Measurements from ENCODE around the gene CTBP1.

Gene CTBP1

GRCh38 chr4:1227816-1228215 is 21.1 kb downstream of the CTBP1 start:
- no peak overlapping the region for H3K4me3 ChIP-seq (ENCODE audit: low read length)
- no peak for DNase-seq (ENCODE audit: low read depth)
- TF ChIP-seq CTCF (IDR thresholded peaks at IDR 0.05; ENCODE audit: insufficient read depth, low read depth, low read length, missing control alignments) = no peak

DNA sequence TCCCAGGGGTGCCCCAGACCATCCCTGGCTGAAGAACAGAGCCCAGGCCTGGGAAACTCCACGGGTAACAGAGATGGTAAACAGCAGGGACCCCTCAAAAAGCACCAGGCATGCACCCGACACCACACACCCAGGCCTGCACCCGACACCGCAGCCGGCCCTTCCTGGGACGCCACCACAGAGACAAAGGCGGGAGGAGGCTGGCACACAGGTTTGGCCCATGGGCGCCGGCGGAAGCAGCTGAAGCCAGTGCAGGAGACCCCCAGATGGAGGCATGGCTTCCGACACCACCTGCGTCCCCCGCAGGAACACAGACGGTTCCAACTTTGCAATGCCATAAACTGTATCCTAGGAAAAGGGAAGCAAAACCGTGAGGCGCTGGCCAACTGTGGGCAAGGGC is 22.3 kb downstream of the CTBP1 start:
- TF ChIP-seq CTCF (IDR thresholded peaks at IDR 0.05; ENCODE audit: insufficient read depth, low read depth, low read length, missing control alignments) = no peak
- no peak for DNase-seq (ENCODE audit: low read depth)
- H3K4me3 ChIP-seq (ENCODE audit: low read length) = no peak overlapping the region

- no peak overlapping the region for H3K4me3 ChIP-seq (ENCODE audit: low read length)
- TF ChIP-seq CTCF (IDR thresholded peaks at IDR 0.05; ENCODE audit: insufficient read depth, low read depth, low read length, missing control alignments) = no peak
- DNase-seq (ENCODE audit: low read depth) = no peak
Observed at GRCh38 chr4:1226144-1226481, 22.8 kb downstream of the CTBP1 start.

DNA sequence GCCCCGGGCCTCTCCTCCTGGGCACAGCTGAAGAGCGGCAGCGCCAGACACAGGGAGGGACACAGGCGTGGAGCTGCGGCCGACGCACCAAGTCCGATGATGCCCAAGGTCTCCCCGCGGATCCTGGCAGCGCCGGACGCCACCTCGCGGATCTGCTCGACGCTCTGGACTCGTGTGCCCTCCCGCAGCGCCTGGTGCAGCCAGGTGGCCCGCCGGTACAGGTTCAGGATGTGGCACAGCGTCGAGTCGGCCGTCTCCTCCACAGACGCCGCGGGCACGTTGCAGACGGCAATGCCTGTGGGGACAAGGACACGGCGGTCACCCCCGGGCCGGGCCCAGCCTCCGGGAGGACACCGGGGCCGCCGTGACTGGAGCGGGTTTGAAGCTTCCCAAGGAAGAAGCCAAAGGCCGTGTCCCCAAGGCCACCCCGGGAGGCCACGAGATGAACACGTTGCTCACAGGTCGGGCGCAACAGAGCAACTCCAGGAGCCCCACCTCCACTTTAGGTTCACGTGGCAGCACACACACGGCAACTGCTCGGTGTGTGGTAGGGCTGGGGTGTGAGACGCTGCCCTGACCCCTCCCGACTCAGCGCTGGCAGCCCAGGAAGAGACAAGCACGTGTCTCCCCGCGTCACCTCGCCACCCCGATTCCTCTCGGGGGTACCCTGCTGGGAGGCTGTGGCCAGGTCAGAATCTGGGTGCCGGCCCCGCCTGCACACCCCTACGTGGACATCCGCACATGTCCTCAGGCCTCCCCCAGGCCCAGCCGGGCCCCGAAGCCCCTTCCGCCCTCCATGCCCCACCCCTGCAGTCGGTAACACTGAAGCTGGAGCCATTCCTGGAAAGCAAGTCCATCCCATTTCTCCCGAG is 23.4 kb downstream of the CTBP1 start:
- no peak for TF ChIP-seq CTCF (IDR thresholded peaks at IDR 0.05; ENCODE audit: insufficient read depth, low read depth, low read length, missing control alignments)
- DNase-seq (ENCODE audit: low read depth) = no peak
- no peak overlapping the region for H3K4me3 ChIP-seq (ENCODE audit: low read length)

GRCh38 chr4:1223841-1224809 is 24.8 kb downstream of the CTBP1 start:
- no peak overlapping the region for H3K4me3 ChIP-seq (ENCODE audit: low read length)
- no peak for DNase-seq (ENCODE audit: low read depth)
- TF ChIP-seq CTCF (IDR thresholded peaks at IDR 0.05; ENCODE audit: insufficient read depth, low read depth, low read length, missing control alignments) = no peak

GRCh38 chr4:1222938-1223690 is 25.8 kb downstream of the CTBP1 start:
- DNase-seq (ENCODE audit: low read depth) = no peak
- no peak overlapping the region for H3K4me3 ChIP-seq (ENCODE audit: low read length)
- no peak for TF ChIP-seq CTCF (IDR thresholded peaks at IDR 0.05; ENCODE audit: insufficient read depth, low read depth, low read length, missing control alignments)

Measured in epithelial cell of esophagus (primary cell).